NCI-H1436 (cell line): Measurements from ENCODE around the gene ASXL1.
"Not testable (repeated sequence)": the region's sequence is repeated elsewhere in the genome, so short reads cannot be mapped to it uniquely, and the experiment has no call there.

ENCODE experiments used
- DNase-seq: peaks from one replicate; lab custom pipeline; 2025; lab: John Stamatoyannopoulos, UW

ASXL1 gene

GRCh38 chr20:32454164-32455145 is 96.3 kb downstream of the ASXL1 start:
- no peak for DNase-seq

GRCh38 chr20:32455171-32455900 is 97.2 kb downstream of the ASXL1 start:
- DNase-seq: no peak

- no peak for DNase-seq
These were observed 98.0 kb downstream of the ASXL1 start for GRCh38 chr20:32455901-32456701.

GRCh38 chr20:32456869-32457478 is 98.8 kb downstream of the ASXL1 start:
- DNase-seq: no peak

GRCh38 chr20:32457479-32457986 is 99.4 kb downstream of the ASXL1 start:
- DNase-seq: no peak

GRCh38 chr20:32458061-32458836 is 100.1 kb downstream of the ASXL1 start:
- DNase-seq: no peak

- DNase-seq: no peak
These were observed 100.7 kb downstream of the ASXL1 start for GRCh38 chr20:32458837-32459220.

GRCh38 chr20:32460231-32460630 is 102.1 kb downstream of the ASXL1 start:
- DNase-seq: no peak

GRCh38 chr20:32460683-32461320 is 102.7 kb downstream of the ASXL1 start:
- DNase-seq: no peak

GRCh38 chr20:32461836-32462600 is 103.9 kb downstream of the ASXL1 start:
- no peak for DNase-seq

- DNase-seq: no peak
These were observed 104.9 kb downstream of the ASXL1 start for GRCh38 chr20:32462900-32463641.

GRCh38 chr20:32463642-32464400 is 105.7 kb downstream of the ASXL1 start:
- DNase-seq: no peak

GRCh38 chr20:32464401-32465091 is 106.4 kb downstream of the ASXL1 start:
- DNase-seq: no peak

- no peak for DNase-seq
These were observed 107.2 kb downstream of the ASXL1 start for GRCh38 chr20:32465092-32465900.

- DNase-seq: not testable (repeated sequence)
These were observed 108.0 kb downstream of the ASXL1 start for GRCh38 chr20:32465901-32466675.
